Adipocyte (in vitro differentiated cells): ENCODE data around the gene LIMCH1.

Source experiments
- DNase-seq: peaks from one replicate; pipeline ENCODE4 v3.0.0-alpha.2; 2015; ENCODE audit warnings: low read depth
- H3K27me3 ChIP-seq: replicated peaks from 2 replicates; pipeline ENCODE4 v1.7.0; 2013; ENCODE audit warnings: mild to moderate bottlenecking, low read length, moderate library complexity; ENCODE audit not compliant: control insufficient read depth, insufficient read depth
- H3K36me3 ChIP-seq: 2 replicates; pipeline ENCODE4 v1.7.0; 2013; ENCODE audit warnings: low read length, mild to moderate bottlenecking, moderate library complexity; ENCODE audit not compliant: control insufficient read depth, insufficient read depth, severe bottlenecking
- H3K4me1 ChIP-seq: 2 replicates; pipeline ENCODE4 v1.7.0; 2013; ENCODE audit warnings: mild to moderate bottlenecking, low read length, moderate library complexity; ENCODE audit not compliant: control insufficient read depth, insufficient read depth
- H3K4me3 ChIP-seq: 2 replicates; pipeline ENCODE4 v1.7.0; 2013; ENCODE audit warnings: mild to moderate bottlenecking, low read length, moderate library complexity
- H3K9ac ChIP-seq: 2 replicates; pipeline ENCODE4 v1.7.0; 2013; ENCODE audit warnings: mild to moderate bottlenecking, low read length, moderate library complexity
- H3K9me3 ChIP-seq: 2 replicates; pipeline ENCODE4 v1.7.0; 2013; ENCODE audit warnings: mild to moderate bottlenecking, low read length, moderate library complexity; ENCODE audit not compliant: control insufficient read depth

Gene LIMCH1

DNA sequence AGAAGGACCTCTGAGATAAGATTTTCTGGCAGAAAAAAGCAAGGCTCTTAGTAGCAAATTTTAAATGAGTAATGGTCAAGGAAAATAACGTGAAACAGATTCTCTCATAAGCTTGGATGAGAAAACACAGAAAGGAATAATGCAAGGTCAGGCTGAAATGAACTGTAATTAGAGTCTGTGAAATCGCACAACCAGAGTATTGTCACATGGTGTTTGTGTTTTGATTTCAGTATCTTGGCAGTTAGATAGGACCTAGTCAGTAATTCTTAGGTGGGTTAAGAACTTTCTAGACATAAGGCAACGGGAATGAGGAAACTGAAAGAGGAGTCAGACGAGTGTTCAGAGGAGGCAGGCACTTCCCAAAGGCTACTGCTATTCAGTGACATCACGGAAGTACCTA lies 34.6 kb downstream of the LIMCH1 start:
- Histone ChIP-seq H3K27me3 (no peaks in the 10 kb centered on the region), H3K4me1 (peaks cover 38% of the 10 kb centered on the region), H3K36me3 (no peaks in the 10 kb centered on the region), H3K9me3 (no peaks in the 10 kb centered on the region), H3K9ac (no peak overlapping the region), H3K4me3 (peak overlapping the region; percentile 71)
- peak; percentile 38 for DNase-seq

DNA sequence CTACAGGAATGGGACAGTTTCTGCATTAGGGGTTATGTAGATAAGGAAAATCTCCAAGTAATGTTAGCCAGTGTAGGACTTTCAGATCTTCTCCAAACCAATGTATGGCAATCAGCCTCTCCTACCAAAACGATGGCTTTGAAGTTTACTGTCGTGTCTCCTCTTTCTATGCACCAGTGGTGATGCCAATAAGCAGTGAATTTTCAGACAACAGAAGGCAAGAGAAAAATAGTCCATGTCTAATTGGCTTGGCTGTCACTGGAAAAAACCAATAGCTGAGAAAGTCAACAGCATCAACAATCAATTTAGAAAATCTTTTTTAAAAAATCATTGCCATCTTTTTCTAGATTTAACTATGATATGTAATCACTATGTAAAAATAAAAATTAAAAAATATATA lies 35.0 kb downstream of the LIMCH1 start:
- no peak for DNase-seq
- H3K9ac ChIP-seq, result no peak overlapping the region
- no peaks in the 10 kb centered on the region for H3K36me3 ChIP-seq
- peak overlapping the region; percentile 71 for H3K4me3 ChIP-seq
- peaks cover 38% of the 10 kb centered on the region for H3K4me1 ChIP-seq
- H3K9me3 ChIP-seq, result no peaks in the 10 kb centered on the region
- H3K27me3 ChIP-seq, result no peaks in the 10 kb centered on the region

DNA sequence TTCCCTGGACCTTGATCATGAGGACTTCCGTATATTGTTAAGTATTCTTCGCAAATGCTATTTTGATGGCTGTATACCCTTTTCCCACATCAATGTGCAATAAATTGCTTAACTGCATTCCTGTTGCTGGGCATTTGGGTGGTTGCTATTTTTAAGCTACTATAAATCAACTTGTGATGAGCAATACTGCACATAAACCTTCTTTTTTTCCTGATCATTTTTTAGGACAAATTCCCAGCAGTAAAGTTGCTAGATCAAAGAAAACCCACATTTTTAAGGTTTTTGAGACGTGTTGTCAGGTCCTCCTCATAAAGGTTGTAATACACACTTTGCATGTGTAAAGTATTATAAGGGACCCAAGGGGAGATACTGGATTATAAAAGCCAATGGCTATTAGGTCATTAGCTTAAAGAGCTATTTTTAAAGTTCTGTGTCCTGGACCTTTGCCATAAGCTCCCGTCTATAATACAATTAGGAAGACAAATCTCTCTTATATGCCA lies 35.6 kb downstream of the LIMCH1 start:
- Histone ChIP-seq H3K27me3 (no peaks in the 10 kb centered on the region), H3K36me3 (no peaks in the 10 kb centered on the region), H3K9me3 (no peaks in the 10 kb centered on the region), H3K9ac (no peak overlapping the region), H3K4me1 (peaks cover 38% of the 10 kb centered on the region), H3K4me3 (peak overlapping the region; percentile 4)
- DNase-seq, result peak; percentile 34

DNA sequence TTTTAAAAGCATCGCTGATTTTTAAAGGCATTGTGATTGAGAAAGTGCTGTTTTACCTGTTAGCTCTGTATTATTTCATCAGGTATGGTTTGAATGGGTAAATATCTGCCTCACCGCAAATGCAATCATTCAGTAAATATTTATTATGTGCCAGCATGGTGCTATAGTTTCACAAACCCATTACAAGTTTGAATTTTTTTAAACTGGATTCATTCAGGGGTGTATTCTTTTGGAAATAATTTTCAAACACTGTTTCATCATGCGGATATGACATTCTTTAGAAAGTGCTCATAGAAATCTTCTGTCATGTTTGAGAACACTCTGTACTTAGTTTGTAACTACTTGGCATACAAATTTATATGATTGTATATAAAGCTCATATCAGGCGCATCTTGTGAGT lies 37.2 kb downstream of the LIMCH1 start:
- Histone ChIP-seq H3K9ac (no peak overlapping the region), H3K36me3 (no peaks in the 10 kb centered on the region), H3K4me3 (no peak overlapping the region), H3K27me3 (no peaks in the 10 kb centered on the region), H3K4me1 (peaks cover 38% of the 10 kb centered on the region), H3K9me3 (no peaks in the 10 kb centered on the region)
- DNase-seq, result peak; percentile 41

DNA sequence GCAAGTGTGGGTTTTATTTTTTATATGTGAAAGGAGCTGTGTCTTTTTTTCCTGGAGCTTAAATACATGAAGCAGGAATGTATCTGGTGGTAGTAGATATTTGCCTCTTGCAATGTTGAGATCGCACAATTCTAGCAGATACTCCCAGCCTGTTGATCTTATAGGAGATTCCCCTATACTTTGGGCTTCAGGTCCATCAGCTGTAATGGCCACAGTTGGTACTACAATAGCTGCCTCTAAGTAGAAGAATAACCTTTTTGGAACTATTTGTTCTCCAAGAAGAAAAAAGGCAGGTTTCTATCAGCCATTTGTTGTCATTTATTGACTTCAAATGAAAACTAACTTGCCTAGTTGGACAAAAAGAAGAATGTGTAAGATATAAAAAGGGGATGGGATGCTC lies 37.7 kb downstream of the LIMCH1 start:
- Histone ChIP-seq H3K9ac (no peak overlapping the region), H3K36me3 (no peaks in the 10 kb centered on the region)

DNA sequence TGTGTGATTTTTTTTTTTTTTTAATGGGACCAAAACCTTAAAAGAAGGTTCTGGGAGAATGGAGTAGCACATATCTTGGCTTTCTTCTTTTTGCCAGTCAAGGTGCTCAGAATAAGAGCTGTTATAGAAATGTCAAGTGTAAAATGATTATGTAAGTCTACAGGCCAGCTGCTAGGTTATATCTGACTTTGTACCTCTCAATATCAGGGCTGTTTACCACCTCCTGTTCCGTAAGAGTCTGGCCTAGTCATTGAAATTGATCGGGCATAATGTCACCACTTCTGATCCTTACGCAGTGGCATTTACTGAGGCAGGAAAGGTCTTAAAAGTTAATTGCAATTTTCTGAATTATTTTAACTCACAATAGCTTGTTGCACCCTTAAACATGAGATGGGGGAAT lies 41.1 kb downstream of the LIMCH1 start:
- no peaks in the 10 kb centered on the region for H3K27me3 ChIP-seq
- DNase-seq, result no peak
- H3K36me3 ChIP-seq, result no peaks in the 10 kb centered on the region
- H3K4me1 ChIP-seq, result peaks cover 17% of the 10 kb centered on the region
- peaks cover 1% of the 10 kb centered on the region for H3K9me3 ChIP-seq
- H3K4me3 ChIP-seq, result no peak overlapping the region
- no peak overlapping the region for H3K9ac ChIP-seq

More for the DNA sequence above, 37.7 kb downstream of the LIMCH1 start:
- Histone ChIP-seq H3K4me1 (peaks cover 38% of the 10 kb centered on the region), H3K9me3 (no peaks in the 10 kb centered on the region), H3K27me3 (no peaks in the 10 kb centered on the region), H3K4me3 (no peak overlapping the region)
- no peak for DNase-seq

DNA sequence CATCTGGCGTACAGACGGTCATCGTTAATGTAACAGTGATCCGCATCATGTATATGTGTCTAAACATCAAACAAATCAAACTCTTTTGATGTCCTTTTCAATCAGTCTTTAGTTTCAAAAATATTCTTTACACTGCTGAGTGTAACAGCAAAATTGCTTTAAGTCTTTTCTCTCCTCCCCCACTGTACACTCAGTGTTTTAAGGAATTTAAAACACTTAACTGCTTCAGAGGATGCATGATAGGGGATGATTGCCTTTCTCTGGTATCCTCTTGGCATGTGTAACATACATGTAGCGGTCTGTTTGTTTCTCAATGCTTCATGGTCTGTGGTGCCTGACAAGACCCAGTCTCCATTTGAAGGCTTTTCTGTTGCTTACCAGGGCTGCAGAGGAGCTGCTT lies 41.6 kb downstream of the LIMCH1 start:
- Histone ChIP-seq H3K27me3 (no peaks in the 10 kb centered on the region), H3K9me3 (peaks cover 6% of the 10 kb centered on the region), H3K36me3 (no peaks in the 10 kb centered on the region), H3K9ac (no peak overlapping the region), H3K4me3 (no peak overlapping the region), H3K4me1 (peaks cover 15% of the 10 kb centered on the region)
- DNase-seq, result no peak

DNA sequence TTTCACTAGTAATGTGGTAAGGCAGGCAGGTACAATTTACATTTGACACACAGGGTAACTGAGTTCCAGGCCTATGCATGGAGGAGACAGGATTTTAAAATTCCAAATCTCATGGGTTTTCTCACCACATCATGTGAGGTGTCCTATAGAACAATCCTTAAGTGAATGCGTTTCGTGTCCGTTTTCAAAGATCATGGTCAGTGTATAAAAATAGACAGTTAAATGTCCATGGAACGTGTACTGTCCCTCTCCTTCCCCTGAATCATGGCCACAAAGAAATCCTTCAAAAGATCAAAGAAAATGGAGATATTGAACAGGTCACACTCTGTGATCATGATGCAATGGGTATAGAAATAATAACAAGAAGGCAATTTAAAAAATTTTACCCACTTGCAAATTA lies 42.0 kb downstream of the LIMCH1 start:
- peaks cover 10% of the 10 kb centered on the region for H3K4me1 ChIP-seq
- no peaks in the 10 kb centered on the region for H3K27me3 ChIP-seq
- H3K9ac ChIP-seq, result no peak overlapping the region
- H3K4me3 ChIP-seq, result no peak overlapping the region
- H3K36me3 ChIP-seq, result no peaks in the 10 kb centered on the region
- no peak for DNase-seq
- H3K9me3 ChIP-seq, result peaks cover 11% of the 10 kb centered on the region

DNA sequence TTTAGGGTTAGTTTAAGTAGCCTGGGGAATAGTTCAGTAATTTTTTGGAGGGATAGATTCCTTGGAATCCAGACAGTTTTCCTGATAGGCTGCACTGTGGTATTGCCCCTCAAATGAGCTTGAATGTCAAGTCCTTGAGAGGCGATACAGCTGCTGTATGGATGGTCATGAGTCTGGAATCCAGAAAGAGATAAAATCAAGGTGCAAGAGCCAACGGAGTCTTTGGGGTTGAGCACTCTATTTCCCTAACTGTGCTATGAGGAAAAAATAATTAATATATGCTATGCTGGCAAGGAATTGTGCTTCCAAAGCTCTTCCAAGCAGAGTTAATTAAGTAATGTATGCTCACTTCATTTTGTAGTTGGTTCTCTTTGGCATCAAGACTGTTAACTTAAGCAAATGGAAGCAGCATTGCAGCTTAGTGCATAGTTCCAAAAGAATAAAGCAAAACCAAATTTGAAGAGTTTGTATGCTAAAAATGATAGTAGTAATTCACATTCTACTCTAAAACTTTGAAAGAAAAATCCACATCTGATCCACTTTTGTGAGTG lies 48.8 kb downstream of the LIMCH1 start:
- no peaks in the 10 kb centered on the region for H3K36me3 ChIP-seq
- H3K4me3 ChIP-seq, result no peak overlapping the region
- no peak for DNase-seq
- no peaks in the 10 kb centered on the region for H3K27me3 ChIP-seq
- H3K9ac ChIP-seq, result no peak overlapping the region
- no peaks in the 10 kb centered on the region for H3K4me1 ChIP-seq
- H3K9me3 ChIP-seq, result peaks cover 12% of the 10 kb centered on the region

DNA sequence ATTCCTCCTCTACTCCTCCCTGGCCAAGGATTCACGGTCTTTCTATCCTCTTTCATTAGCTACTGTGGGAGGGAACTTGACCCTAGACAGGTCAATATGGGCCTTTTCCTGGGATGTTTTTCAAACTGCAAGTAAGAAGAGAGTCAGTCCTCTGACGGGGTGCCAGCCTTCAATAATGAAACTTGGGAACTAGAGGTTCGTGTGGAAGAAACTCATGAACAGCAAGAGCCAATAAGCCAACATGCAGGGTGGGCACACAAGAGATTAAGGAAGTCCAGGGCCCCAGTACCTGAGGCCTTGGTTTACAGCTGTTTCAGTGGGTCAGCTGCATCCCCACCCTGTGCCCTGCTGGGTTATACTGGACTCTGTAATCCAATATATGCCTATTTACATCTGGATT lies 49.3 kb downstream of the LIMCH1 start:
- H3K4me1 ChIP-seq, result no peaks in the 10 kb centered on the region
- H3K27me3 ChIP-seq, result no peaks in the 10 kb centered on the region
- no peak overlapping the region for H3K9ac ChIP-seq
- no peak overlapping the region for H3K4me3 ChIP-seq
- DNase-seq, result no peak
- H3K9me3 ChIP-seq, result peaks cover 12% of the 10 kb centered on the region
- H3K36me3 ChIP-seq, result no peaks in the 10 kb centered on the region

DNA sequence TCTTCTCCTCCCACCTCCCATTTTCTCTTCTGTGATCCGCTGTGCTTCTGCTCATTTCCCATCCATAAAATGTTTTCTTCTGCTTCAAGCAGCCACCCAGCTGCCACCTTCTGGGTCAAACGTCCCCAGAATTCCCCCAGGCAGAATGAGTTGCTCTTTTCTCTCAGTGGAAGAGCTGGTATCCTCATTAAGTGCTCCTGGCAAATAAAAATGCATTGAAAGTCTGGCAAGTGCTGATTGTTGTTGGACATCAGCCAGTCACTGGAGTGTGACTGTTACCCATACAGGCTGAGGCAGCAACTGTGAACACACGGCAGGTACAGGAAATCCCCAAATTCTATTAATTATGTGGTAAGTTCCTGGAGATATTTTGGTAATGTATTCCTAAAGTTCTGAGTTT lies 52.6 kb downstream of the LIMCH1 start:
- H3K9ac ChIP-seq, result no peak overlapping the region
- no peak overlapping the region for H3K4me3 ChIP-seq
- H3K27me3 ChIP-seq, result no peaks in the 10 kb centered on the region
- no peaks in the 10 kb centered on the region for H3K36me3 ChIP-seq
- DNase-seq, result no peak
- H3K4me1 ChIP-seq, result peaks cover 3% of the 10 kb centered on the region
- H3K9me3 ChIP-seq, result no peaks in the 10 kb centered on the region

DNA sequence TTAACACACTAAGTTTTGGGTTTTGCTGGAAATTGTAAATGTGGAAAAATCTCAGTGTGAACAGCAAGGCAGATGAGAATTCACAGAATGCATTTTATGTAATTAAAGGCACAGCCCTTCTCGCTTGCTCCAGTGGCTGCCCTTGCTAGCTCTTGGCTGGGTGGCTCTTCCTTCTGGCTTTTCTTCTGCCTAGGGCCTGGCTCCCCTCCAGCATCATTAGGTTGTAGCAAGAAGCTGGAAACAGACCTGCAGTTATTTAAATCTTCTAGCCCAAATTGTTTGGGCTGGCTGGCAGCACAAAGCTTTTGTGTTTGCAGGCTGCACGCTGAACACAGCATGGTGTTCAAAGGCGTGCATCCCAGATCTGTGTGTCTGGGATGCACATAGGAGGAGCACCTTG lies 56.5 kb downstream of the LIMCH1 start:
- Histone ChIP-seq H3K9me3 (no peaks in the 10 kb centered on the region), H3K9ac (no peak overlapping the region), H3K4me3 (no peak overlapping the region), H3K4me1 (peaks cover 3% of the 10 kb centered on the region), H3K27me3 (peaks cover 2% of the 10 kb centered on the region), H3K36me3 (no peaks in the 10 kb centered on the region)
- peak; percentile 4 for DNase-seq
